Measurements from ENCODE around the gene LAMA2.

GRCh38 chr6:129135451-129135850 lies 252.5 kb downstream of the LAMA2 start:
- TF ChIP-seq CTCF (CRISPR knock-in tag; IDR thresholded peaks at IDR 0.05): no peak
- no peak for TF ChIP-seq EZH2 (conservative IDR thresholded peaks at IDR 0.05; ENCODE audit: low read depth, low read length)
- TF ChIP-seq ZNF124 (CRISPR knock-in tag; IDR thresholded peaks at IDR 0.05): no peak
- TF ChIP-seq ZNF766 (CRISPR knock-in tag; IDR thresholded peaks at IDR 0.05; ENCODE audit: borderline replicate concordance): no peak
- no peak for TF ChIP-seq RFXANK (CRISPR knock-in tag; IDR thresholded peaks at IDR 0.05)
- TF ChIP-seq ZNF784 (CRISPR knock-in tag; IDR thresholded peaks at IDR 0.05; ENCODE audit: borderline replicate concordance): no peak
- no peak for TF ChIP-seq ZSCAN9 (CRISPR knock-in tag; IDR thresholded peaks at IDR 0.05; ENCODE audit: borderline replicate concordance)
- TF ChIP-seq POLR2A (IDR thresholded peaks at IDR 0.05; ENCODE audit: insufficient read depth in 1 of 2, low read depth in 2 of 2, low read length in 2 of 2): no peak
- TF ChIP-seq ZNF512 (CRISPR knock-in tag; IDR thresholded peaks at IDR 0.05): no peak
- TF ChIP-seq ZFX (CRISPR knock-in tag; IDR thresholded peaks at IDR 0.05; ENCODE audit: low read depth): no peak
- no peak for TF ChIP-seq BHLHE40 (IDR thresholded peaks at IDR 0.05; ENCODE audit: low read length)

All from HepG2 (cell line).